Measurements from ENCODE around the gene KISS1R.
A peak's percentile ranks its signal among the peaks of the same experiment; 100 is the strongest.

The KISS1R gene

GRCh38 chr19:940591-941291, 23.6 kb downstream of the KISS1R start:
- H3K4me3 ChIP-seq (ENCODE audit: low read depth, low read length) = no peak overlapping the region
- TF ChIP-seq CTCF (IDR thresholded peaks at IDR 0.05; ENCODE audit: low read depth, low read length) = no peak
- in situ Hi-C loops (cut with HindIII; ENCODE audit: low sequenced_read_pairs) = no loop called here
- peak; percentile 60 for DNase-seq (ENCODE audit: low read depth, low spot score)

DNA sequence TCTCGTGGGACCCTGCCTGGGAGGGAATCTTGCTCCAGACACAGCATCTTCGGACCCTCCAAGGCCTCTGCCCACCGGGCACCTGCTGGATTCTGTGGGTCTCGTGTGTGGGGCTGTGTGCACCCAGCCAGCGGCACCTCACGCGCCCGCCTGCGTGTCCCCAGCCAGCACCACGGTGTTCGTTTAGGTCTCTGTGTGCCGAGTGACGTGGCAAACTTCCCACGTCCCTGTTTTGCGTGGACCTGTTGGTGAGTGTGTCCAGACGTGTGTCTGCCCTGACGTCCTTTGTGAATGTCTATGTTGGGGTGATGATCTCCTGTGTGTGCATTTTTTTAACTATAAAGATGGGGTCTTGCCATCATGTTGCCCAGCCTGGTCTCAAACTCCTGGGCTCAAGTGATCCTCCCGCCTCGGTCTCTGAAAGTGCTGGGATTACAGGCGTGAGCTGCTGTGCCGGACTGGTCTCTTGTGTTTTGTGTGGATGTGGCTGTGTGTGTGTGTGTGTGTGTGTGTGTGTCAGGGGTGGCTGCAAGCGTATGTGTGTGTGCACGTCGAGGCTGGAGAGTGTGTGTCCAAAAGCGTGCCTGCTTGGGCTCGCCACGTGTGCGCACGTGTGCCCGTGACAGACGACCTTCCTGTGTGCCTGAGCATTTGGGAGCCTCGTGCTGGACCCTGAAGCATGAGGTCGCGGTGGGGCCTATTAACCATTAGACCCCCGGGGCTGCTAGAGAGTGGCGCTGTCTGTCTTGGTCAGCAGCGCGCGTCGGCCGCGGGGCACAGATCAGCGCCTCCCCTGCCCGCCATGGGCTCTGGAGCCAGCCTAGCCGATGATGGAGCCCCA, 24.4 kb downstream of the KISS1R start:
- H3K4me3 ChIP-seq (ENCODE audit: low read depth, low read length) = no peak overlapping the region
- no peak for TF ChIP-seq CTCF (IDR thresholded peaks at IDR 0.05; ENCODE audit: low read depth, low read length)
- DNase-seq (ENCODE audit: low read depth, low spot score) = no peak
- in situ Hi-C loops (cut with HindIII; ENCODE audit: low sequenced_read_pairs) = no loop called here

DNA sequence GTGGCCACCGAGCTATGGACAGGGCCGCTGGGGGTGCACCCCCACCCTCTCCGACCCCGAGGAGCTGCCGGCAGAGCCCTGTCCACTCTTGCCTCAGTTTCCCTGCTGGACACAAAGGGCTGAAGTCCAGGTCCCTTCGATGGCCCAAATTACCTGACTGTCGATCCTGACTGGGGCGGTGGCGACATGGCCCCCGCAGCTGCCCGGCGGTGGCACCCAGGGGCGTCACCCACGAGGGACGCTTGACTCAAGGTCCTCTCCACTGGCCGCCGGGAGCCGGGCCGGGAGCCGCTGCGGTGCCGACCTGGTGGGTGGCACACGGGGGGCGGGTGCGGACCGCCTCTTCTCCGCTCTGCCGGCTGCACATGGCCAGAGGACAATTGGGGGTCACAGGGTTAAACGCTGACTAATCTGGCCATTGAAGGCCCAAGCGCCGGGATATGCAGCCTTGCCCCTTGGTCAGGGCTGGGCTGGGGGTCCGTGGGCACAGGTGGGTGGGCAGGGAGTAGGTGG, 25.1 kb downstream of the KISS1R start:
- no peak for TF ChIP-seq CTCF (IDR thresholded peaks at IDR 0.05; ENCODE audit: low read depth, low read length)
- in situ Hi-C loops (cut with HindIII; ENCODE audit: low sequenced_read_pairs) = no loop called here
- no peak for DNase-seq (ENCODE audit: low read depth, low spot score)
- no peak overlapping the region for H3K4me3 ChIP-seq (ENCODE audit: low read depth, low read length)

DNA sequence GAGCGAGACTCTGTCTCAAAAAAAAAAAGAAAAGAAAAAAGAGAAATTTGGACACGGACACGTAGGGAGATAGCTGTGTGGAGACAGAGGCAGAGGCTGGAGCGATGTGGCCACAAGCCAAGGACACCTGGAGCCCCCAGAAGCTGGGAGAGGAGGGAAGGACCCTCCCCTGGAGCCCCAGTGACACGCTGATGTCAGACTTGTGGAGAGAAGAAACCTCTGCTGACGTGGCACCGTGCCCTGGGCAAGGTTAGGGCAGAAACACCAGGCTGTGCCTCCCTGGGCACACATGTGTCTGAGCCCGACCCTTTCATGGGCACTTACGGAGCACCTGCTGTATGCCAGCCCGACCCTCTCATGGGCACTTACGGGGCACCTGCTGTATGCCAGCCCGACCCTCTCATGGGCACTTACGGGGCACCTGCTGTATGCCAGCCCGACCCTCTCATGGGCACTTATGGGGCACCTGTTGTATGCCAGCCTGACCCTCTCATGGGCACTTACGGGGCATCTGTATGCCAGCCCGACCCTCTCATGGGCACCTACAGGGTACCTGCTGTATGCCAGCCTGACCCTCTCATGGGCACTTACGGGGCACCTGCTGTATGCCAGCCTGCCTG, 26.5 kb downstream of the KISS1R start:
- DNase-seq (ENCODE audit: low read depth, low spot score) = no peak
- in situ Hi-C loops (cut with HindIII; ENCODE audit: low sequenced_read_pairs) = no loop called here
- TF ChIP-seq CTCF (IDR thresholded peaks at IDR 0.05; ENCODE audit: low read depth, low read length) = no peak
- H3K4me3 ChIP-seq (ENCODE audit: low read depth, low read length) = no peak overlapping the region

GRCh38 chr19:944171-944567, 27.0 kb downstream of the KISS1R start:
- no peak for DNase-seq (ENCODE audit: low read depth, low spot score)

More at GRCh38 chr19:944171-944567, 27.0 kb downstream of the KISS1R start:
- no peak overlapping the region for H3K4me3 ChIP-seq (ENCODE audit: low read depth, low read length)
- TF ChIP-seq CTCF (IDR thresholded peaks at IDR 0.05; ENCODE audit: low read depth, low read length) = no peak
- in situ Hi-C loops (cut with HindIII; ENCODE audit: low sequenced_read_pairs) = no loop called here
